ENCODE measurements around the gene GALM.

DNA sequence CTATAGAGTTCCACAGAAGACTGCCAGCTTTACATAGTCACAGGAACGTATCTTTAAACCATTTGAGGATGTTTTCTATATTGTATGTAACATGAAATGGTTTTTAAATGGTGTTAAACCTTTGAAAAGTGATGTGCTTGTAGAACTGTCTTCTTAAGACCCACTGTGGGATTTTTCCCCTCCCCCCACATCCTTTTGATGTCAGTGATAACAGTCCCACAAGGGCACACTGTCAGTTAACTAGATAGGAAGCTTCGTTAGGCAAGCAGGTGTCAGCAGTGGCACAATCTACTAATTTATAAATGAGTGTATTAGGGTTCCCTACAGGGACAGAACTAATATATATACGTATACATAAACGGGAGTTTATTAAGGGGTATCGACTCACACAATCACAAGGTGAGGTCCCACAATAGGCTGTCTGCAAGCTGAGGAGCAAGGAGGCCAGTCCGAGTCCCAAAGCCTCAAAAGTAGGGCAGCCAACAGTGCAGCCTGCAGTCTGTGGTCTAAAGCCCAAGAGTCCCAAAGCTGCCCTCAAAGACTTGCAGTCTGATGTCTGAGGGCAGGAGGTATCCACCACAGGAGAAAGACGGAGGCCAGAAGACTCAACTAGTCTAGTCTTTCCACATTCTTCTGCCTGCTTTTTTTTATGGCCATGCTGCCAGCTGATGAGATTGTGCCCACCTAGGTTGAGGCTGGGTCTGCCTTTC, 39.4 kb upstream of the GALM start:
- TF ChIP-seq, protein P1, sequence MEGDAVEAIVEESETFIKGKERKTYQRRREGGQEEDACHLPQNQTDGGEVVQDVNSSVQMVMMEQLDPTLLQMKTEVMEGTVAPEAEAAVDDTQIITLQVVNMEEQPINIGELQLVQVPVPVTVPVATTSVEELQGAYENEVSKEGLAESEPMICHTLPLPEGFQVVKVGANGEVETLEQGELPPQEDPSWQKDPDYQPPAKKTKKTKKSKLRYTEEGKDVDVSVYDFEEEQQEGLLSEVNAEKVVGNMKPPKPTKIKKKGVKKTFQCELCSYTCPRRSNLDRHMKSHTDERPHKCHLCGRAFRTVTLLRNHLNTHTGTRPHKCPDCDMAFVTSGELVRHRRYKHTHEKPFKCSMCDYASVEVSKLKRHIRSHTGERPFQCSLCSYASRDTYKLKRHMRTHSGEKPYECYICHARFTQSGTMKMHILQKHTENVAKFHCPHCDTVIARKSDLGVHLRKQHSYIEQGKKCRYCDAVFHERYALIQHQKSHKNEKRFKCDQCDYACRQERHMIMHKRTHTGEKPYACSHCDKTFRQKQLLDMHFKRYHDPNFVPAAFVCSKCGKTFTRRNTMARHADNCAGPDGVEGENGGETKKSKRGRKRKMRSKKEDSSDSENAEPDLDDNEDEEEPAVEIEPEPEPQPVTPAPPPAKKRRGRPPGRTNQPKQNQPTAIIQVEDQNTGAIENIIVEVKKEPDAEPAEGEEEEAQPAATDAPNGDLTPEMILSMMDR (conservative IDR thresholded peaks at IDR 0.05; ENCODE audit: low read depth, low read length), result no peak
- TF ChIP-seq EZH2phosphoT487 (IDR thresholded peaks at IDR 0.05; ENCODE audit: borderline replicate concordance, low read length), result no peak
- no peak for TF ChIP-seq EZH2 (IDR thresholded peaks at IDR 0.05; ENCODE audit: low read length, unreplicated experiment)

Measured in PC-3 (cell line).